ENCODE measurements around the gene ANLN. TPM values are rescaled to one million over a fixed set of nuclear protein-coding genes. Genes with fewer than 3 reads are reported as not detected.
A peak's percentile ranks its signal among the peaks of the same experiment; 100 is the strongest.

Gene ANLN
- total and polyA plus RNA-seq, 2 donors (not counting 3 experiments of a cell fraction or from before 2014, with no cell fraction given): 28.5 to 119 TPM

- no peak for DNase-seq (ENCODE audit: low read depth, low spot score)
- no peaks in the 10 kb centered on the region for H3K79me2 ChIP-seq (ENCODE audit: control insufficient read depth, insufficient read depth, low read length)
- H3K4me3 ChIP-seq (replicated peaks in 1 of 3; ENCODE audit: insufficient read depth in 1 of 3, low read depth in 1 of 3, low read length in 3 of 3): no peak overlapping the region
- no peak overlapping the region for H3K27ac ChIP-seq (ENCODE audit: insufficient read depth, low read depth, low read length)
- CTCF ChIA-PET: interaction anchor here (1.1 to 1.9 kb wide), 2 partner anchors 10 to 44 kb away, joined by 3 to 8 read pairs; no protein-coding TSS in a partner anchor
- no peaks in the 10 kb centered on the region for H3K4me1 ChIP-seq (ENCODE audit: control insufficient read depth, extremely low read depth, insufficient read depth, low read length)
- peaks cover 5% of the 10 kb centered on the region in 2 experiments for H3K27me3 ChIP-seq (ENCODE audit: control insufficient read depth in 2 of 2, insufficient read depth in 2 of 2, low read length in 2 of 2)
- H3K9me1 ChIP-seq (replicated peaks; ENCODE audit: control insufficient read depth, extremely low read depth, insufficient read depth, low read length): no peaks in the 10 kb centered on the region
- no peaks in the 10 kb centered on the region for H4K20me1 ChIP-seq (replicated peaks; ENCODE audit: control insufficient read depth, extremely low read depth, insufficient read depth, low read length)
- dilution Hi-C loops (cut with MboI; ENCODE audit: extremely low pct_ligation_motif_present, low sequenced_read_pairs): no loop called here
- no TSS peak for BruUV-seq (replicated peaks)
- H3K4me2 ChIP-seq (ENCODE audit: insufficient read depth, low read length): no peak overlapping the region
- POLR2A ChIA-PET: no interaction called here
- TF ChIP-seq MYC (IDR thresholded peaks at IDR 0.05; ENCODE audit: low read depth, low read length): no peak
- TF ChIP-seq EZH2 (IDR thresholded peaks at IDR 0.05; ENCODE audit: borderline replicate concordance, low read depth, low read length, severe bottlenecking): no peak
- TF ChIP-seq POLR2A (IDR thresholded peaks at IDR 0.05; ENCODE audit: low read depth, low read length): no peak
- TF ChIP-seq MAX (IDR thresholded peaks at IDR 0.05; ENCODE audit: insufficient read depth, insufficient read length): no peak
- no peak for TF ChIP-seq FOS (IDR thresholded peaks at IDR 0.05; ENCODE audit: borderline replicate concordance, insufficient read depth, low read length)
- no peaks in the 10 kb centered on the region for H3K9me3 ChIP-seq (replicated peaks; ENCODE audit: control insufficient read depth, insufficient read depth, low read length)
- H2AFZ ChIP-seq (ENCODE audit: low read depth, low read length): no peak overlapping the region
- FAIRE-seq: no peak
- H3K36me3 ChIP-seq (ENCODE audit: control insufficient read depth in 2 of 2, extremely low read depth in 1 of 2, insufficient read depth in 2 of 2, low read length in 2 of 2): no peaks in the 10 kb centered on the region
- intact Hi-C loops (cut with micrococcal nuclease): no loop called here
- H3K9ac ChIP-seq (replicated peaks; ENCODE audit: extremely low read depth, insufficient read depth, low read length): no peak overlapping the region
These were observed 26.1 kb upstream of the ANLN start for GRCh38 chr7:36363515-36363914.

GRCh38 chr7:36366005-36366717, 23.5 kb upstream of the ANLN start:
- no peaks in the 10 kb centered on the region for H3K9me3 ChIP-seq (replicated peaks; ENCODE audit: control insufficient read depth, insufficient read depth, low read length)
- H3K79me2 ChIP-seq (ENCODE audit: control insufficient read depth, insufficient read depth, low read length): no peaks in the 10 kb centered on the region
- no peaks in the 10 kb centered on the region for H3K36me3 ChIP-seq (ENCODE audit: control insufficient read depth in 2 of 2, extremely low read depth in 1 of 2, insufficient read depth in 2 of 2, low read length in 2 of 2)
- H3K27me3 ChIP-seq (ENCODE audit: control insufficient read depth in 2 of 2, insufficient read depth in 2 of 2, low read length in 2 of 2): peaks cover 13 to 15% of the 10 kb centered on the region in 2 experiments
- H3K27ac ChIP-seq (ENCODE audit: insufficient read depth, low read depth, low read length): no peak overlapping the region
- intact Hi-C loops (cut with micrococcal nuclease) (no loop called here), dilution Hi-C loops (cut with MboI; ENCODE audit: extremely low pct_ligation_motif_present, low sequenced_read_pairs) (no loop called here)
- peak; percentile 12 for DNase-seq (ENCODE audit: low read depth, low spot score)
- ChIA-PET CTCF (interaction anchor here (1.0 to 3.1 kb wide), 6 partner anchors 12 to 75 kb away, joined by 3 to 26 read pairs (median 4); partner anchors contain the start of gene ANLN), POLR2A (interaction anchor here (0.6 kb wide), 1 partner anchor 21 kb away, joined by 3 read pairs; no protein-coding TSS in a partner anchor)
- H3K9ac ChIP-seq (replicated peaks; ENCODE audit: extremely low read depth, insufficient read depth, low read length): peak overlapping the region; percentile 19
- FAIRE-seq: no peak
- no peaks in the 10 kb centered on the region for H4K20me1 ChIP-seq (replicated peaks; ENCODE audit: control insufficient read depth, extremely low read depth, insufficient read depth, low read length)
- no peaks in the 10 kb centered on the region for H3K9me1 ChIP-seq (replicated peaks; ENCODE audit: control insufficient read depth, extremely low read depth, insufficient read depth, low read length)
- peak overlapping the region; percentile 88 for H3K4me2 ChIP-seq (ENCODE audit: insufficient read depth, low read length)
- TSS peak; percentile 25 for BruUV-seq (replicated peaks)
- peak overlapping the region; percentile 81 for H2AFZ ChIP-seq (ENCODE audit: low read depth, low read length)
- H3K4me1 ChIP-seq (ENCODE audit: control insufficient read depth, extremely low read depth, insufficient read depth, low read length): no peaks in the 10 kb centered on the region
- H3K4me3 ChIP-seq (replicated peaks in 1 of 3; ENCODE audit: insufficient read depth in 1 of 3, low read depth in 1 of 3, low read length in 3 of 3): peak overlapping the region; percentile 26 to 68 (median 29)
- TF ChIP-seq POLR2AphosphoS5 (IDR thresholded peaks at IDR 0.05; ENCODE audit: insufficient read depth, low read depth, low read length) (no peak), POLR2A (IDR thresholded peaks at IDR 0.05; ENCODE audit: low read depth, low read length) (no peak)

Data from endothelial cell of umbilical vein (primary cell).